Central memory CD4-positive, alpha-beta T cell (primary cell): ENCODE measurements around the gene DDX60.
"Not testable (repeated sequence)": the region's sequence is repeated elsewhere in the genome, so short reads cannot be mapped to it uniquely, and the experiment has no call there.

Experiments
- DNase-seq: peaks from one replicate; pipeline ENCODE4 v3.0.0; 2022

DDX60 gene

DNA sequence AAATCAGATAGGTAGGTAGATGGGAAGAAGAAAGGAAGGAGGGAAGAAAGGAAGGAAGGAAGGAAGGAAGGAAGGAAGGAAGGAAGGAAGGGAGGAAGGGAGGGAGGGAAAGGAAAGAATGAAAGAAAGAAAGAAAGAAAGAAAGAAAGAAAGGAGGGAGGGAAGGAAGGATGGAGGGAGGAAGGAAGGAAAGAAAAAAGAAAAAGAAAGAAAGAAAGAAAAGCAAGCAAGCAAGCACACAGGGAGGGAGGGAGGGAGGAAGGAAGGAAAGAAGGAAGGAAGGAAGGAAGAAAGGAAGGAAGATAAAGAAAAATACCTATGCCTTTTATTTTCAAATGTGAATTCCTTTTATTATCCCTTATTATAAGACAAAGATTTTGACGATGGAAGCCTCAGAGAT lies 32.7 kb downstream of the DDX60 start:
- not testable (repeated sequence) for DNase-seq

DNA sequence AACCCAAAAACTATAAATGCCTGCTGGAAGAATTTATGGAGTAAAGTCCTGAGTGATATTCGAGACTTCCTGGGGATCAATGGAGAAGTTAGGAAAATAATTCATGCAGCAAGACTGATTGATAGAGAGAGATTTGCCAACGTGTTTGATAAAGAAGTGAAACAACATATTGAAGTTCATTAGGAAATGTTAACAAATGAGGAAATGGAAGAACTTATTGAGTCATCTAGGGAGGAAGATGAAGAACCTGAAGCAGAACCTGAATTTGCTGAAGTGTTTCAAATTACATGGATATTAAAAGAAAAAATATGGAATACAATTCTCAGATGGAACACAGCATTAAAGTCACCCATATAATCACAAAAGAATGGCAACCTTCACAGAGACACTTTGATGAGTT lies 39.0 kb downstream of the DDX60 start:
- DNase-seq = no peak

DNA sequence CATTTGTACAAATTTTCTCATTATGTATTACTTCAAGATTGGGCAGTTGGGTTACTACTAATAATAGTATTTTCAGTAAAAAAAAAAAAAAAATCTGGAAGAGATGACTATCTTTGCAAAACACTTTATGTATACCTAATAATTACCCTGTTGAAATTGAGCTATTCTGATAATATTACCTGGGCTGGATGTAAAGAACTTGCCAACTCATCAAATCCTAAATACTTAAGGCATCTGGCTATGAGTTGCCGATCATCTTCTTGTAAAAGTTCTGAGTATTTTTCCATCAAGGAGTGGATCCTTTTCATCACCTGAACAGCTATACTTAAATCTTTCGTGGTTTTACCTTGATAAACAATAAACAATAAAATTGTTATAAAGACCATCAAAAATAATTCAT lies 42.7 kb downstream of the DDX60 start:
- no peak for DNase-seq

DNA sequence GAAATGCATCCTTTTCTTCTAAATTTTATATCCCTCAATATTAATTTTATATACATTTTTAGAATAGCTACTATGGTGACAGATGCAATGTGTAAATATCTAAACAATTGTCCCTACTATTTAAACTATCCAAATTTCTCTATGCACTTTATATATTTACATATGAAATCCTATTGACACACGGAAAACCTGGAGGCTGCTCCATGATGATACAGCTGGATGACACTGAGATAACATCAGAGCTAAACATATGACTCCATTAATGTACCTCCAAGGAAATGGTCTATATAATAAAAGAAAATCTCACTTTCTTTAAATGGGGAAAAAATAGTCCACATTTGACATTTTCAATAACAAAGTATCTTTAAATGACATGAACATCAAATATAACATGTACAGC lies 43.7 kb downstream of the DDX60 start:
- no peak for DNase-seq

GRCh38 chr4:168273838-168274237 lies 44.7 kb downstream of the DDX60 start:
- DNase-seq = no peak

- no peak for DNase-seq
Measured at GRCh38 chr4:168272488-168272887, 46.1 kb downstream of the DDX60 start.

DNA sequence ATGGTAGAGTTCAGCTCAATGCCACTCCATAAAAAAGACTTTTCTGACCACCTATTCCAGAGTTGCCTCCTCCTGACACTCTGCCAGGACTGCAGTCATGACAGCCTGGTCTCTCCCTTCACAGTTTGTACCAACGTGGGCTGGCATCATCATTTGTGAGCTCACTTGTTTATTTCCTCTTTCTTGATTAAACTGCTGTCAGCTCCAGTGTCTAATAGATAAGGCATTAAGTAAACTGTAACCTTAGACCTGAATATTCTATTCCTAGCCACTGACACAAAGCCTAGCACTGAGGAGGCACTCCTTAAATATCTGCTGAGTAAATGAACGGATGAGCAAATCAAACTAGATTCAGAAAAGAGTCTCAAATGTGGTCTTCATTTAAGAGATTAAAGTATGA lies 48.7 kb downstream of the DDX60 start:
- no peak for DNase-seq

DNA sequence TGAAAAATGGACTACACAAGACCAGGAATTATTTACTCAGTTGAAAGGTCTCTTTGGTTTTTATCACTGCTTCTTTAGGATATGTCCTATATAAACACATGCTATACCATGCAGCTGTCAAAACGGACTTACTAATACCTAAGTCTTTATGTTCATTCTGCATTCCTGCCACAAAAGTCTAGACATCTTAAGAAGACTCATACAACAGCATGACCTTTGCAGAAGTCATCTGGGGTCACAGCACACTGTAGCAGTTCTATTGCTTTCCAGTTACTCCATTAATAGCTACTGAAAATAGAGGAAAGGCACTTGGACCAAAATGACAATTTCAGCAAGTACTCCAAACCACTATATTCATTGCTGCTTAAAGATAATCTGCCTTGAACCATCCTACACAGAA lies 53.2 kb downstream of the DDX60 start:
- no peak for DNase-seq

DNA sequence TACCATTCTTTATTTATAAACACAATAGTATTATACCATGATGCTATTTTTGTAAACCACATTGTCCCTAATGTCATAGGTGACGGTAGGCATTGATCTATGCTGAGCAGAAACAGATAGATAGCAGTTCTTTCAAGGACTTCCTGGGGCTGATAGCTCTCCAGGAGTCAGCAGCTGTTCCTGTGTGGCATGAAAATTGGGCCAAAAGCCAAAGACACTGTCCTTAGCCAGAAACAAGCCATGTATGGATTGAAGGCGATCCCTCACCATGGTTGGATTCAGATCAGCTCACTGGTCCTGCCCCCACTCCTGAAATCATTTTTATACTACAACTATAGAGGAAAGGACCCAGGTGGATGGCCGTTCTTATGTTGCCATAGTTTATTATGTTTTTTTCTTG lies 53.6 kb downstream of the DDX60 start:
- DNase-seq = no peak

GRCh38 chr4:168263039-168263438 lies 55.5 kb downstream of the DDX60 start:
- no peak for DNase-seq

DNA sequence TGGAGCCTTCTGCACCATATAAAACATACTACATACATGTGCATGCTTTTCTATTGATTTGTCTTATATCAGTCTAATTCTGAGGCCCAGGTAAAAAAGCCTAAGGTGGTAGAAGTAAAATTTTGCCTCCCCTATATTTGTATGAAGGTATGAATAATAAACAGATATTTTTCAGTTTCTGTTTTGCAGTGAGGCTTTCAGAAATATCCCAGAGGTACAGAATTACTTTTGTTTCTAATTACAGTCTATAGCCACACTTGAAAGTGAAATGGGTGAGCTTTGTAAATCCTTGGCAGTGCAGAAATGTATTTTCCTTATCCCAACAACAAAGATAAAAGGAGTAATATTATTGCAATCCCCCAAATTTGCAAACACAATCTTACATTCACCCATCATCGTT lies 59.5 kb downstream of the DDX60 start:
- DNase-seq = no peak

DNA sequence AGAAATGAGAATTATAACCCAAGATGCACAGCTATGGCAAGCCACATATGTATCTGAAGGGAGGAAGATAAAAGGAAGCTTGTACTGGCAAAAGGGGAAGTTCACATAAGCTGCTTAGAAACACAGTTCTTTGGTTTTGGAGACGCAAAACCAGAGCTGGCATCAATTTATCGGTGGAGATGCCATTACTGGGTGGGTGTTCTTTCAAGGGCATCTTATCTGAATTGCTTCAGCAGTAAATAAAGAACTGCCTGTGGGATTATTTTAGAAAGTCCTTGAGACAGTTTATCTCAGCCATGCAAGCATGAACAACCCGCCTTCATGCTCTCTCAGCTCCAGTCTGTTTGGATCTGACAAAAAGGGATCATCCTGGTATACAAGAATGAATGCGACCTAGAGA lies 60.8 kb downstream of the DDX60 start:
- no peak for DNase-seq

- no peak for DNase-seq
Measured at GRCh38 chr4:168248176-168248710, 70.3 kb downstream of the DDX60 start.

DNA sequence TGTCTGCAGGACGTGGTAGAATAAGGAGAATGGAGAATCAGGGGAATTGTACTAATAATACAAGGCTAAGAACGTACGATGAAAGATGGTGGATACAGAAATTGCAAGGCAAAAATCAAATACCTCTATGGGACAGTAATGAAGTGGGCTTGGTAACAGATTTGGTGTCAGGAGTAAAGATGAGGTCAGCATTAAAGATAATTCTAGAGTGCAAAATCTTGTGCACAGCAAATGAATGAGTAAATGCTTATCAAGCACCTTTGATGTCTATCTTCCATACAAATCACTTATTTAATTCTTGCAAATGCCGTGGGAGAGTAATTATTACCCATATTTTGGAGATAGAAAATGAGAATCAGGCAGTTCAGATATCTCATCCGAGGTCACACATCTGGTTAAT lies 70.9 kb downstream of the DDX60 start:
- DNase-seq = no peak

DNA sequence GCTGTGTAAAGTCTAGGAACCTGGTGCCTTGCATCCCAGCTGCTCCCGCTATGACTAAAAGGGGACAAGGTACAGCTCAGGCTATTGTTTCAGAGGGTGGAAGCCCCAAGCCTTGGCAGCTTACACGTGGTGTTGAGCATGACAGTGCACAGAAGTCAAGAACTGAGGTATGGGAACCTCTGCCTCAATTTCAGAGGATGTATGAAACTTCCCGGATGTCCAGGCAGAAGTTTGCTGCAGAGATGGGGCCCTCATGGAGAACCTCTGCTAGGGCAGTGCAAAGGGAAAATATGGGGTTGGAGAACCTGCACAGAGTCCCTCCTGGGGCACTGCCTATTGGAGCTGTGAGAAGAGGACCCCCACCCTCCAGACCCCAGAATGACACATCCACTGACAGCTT lies 76.6 kb downstream of the DDX60 start:
- DNase-seq = no peak

DNA sequence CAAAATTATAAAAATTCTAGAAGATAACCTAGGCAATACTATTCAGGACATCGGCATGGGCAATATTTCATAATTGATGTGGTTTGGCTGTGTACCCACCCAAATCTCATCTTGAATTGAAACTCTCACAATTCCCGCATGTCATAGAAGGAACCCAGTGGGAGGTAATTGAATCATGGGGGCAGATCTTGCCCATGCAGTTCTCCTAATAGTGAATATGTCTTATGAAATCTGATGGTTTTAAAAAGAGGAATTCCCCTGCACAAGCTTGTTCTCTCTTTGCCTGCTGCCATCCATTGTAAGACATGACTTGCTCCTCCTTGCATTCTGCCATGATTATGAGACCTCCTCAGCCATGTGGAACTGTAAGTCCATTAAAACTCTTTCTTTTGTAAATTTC lies 77.7 kb downstream of the DDX60 start:
- no peak for DNase-seq

DNA sequence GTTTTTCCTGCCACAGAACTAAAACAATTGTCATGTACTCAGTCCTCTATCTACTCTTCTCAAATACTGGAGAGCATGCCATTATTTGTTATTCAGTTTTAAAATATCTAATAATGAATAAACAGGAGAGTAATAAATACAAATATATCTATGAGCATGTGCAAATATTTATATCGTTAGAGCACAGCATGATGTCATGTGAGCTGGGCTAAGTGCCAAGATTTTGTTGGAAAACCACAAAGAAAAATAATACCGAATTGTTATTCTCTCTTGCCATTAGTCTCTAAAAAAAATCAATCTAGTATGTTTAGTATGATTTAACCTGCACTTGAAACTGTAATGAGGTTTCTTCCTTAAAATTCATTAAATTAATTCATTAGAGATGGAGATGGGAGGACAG lies 97.3 kb downstream of the DDX60 start:
- no peak for DNase-seq

GRCh38 chr4:168220893-168221292 lies 97.7 kb downstream of the DDX60 start:
- DNase-seq = no peak

GRCh38 chr4:168218645-168219044 lies 99.9 kb downstream of the DDX60 start:
- DNase-seq = no peak

GRCh38 chr4:168213511-168213910 lies 105.0 kb downstream of the DDX60 start:
- not testable (repeated sequence) for DNase-seq

- DNase-seq = no peak
Measured at GRCh38 chr4:168212656-168213055, 105.9 kb downstream of the DDX60 start.

GRCh38 chr4:168208957-168209614 lies 109.5 kb downstream of the DDX60 start:
- no peak for DNase-seq

DNA sequence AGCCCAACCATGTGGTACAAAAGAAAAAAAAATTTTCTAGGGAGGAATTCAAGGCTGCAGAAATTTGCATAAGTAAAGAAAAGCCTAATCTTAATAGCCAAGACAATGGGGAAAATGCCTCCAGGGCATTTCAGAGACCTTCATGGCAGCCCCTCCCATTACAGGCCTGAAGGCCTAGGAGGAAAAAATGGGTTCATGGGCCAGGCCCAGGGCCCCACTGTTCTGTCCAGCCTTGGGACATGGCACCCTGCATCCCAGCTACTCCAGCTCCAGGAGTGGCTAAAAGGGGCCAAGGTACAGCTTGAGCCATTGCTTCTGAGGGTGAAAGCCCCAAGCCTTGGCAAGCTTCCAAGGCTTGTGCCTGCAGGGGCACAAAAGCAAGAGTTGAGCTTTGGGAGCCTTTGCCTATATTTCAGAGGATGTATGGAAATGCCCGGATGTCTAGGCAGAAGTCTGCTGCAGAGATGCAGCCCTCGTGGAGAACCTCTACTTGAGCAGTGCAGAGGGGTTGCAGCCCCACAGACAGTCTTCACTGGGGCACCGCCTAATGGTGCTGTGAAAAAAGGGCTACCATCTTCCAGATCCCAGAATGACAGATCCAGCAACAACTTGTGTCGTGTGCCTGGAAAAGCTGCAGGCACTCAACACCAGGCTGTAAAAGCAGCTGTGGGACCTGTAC lies 115.2 kb downstream of the DDX60 start:
- no peak for DNase-seq

GRCh38 chr4:168200685-168201084 lies 117.9 kb downstream of the DDX60 start:
- DNase-seq = no peak
